Neural cell (in vitro differentiated cells): Measurements from ENCODE around the gene SNTA1. TPM values are rescaled to one million over a fixed set of nuclear protein-coding genes. Genes with fewer than 3 reads are reported as not detected.

Experiments used
- H2AFZ ChIP-seq: fragments of 200-600, 300-800 bp; sonication (generic), shearing (Covaris generic); 2 replicates; pipeline ENCODE4 v1.6.0; 2014; ENCODE audit warnings: low read depth, mild to moderate bottlenecking, antibody characterized with exemption, low read length, moderate library complexity
- H3F3A ChIP-seq: fragments of 200-600 bp; shearing (Covaris generic); 2 replicates; pipeline ENCODE4 v1.6.1; 2016; ENCODE audit warnings: mild to moderate bottlenecking, moderate library complexity, mixed read lengths, antibody characterized with exemption, low read length; ENCODE audit not compliant: insufficient read depth, poor library complexity, severe bottlenecking
- H3K27ac ChIP-seq: fragments of 200-600, 300-800 bp; sonication (generic), shearing (Covaris generic); 2 replicates; pipeline ENCODE4 v1.5.1; 2014; ENCODE audit warnings: mild to moderate bottlenecking, low read length, moderate library complexity
- H3K27me3 ChIP-seq: fragments of 300-800, 200-600 bp; sonication (generic), shearing (Covaris generic); 2 replicates; pipeline ENCODE4 v1.6.0; 2014; ENCODE audit warnings: mild to moderate bottlenecking, low read depth, low read length, moderate library complexity; ENCODE audit not compliant: insufficient read depth
- H3K36me3 ChIP-seq: fragments of 300-800, 200-600 bp; sonication (generic), shearing (Covaris generic); 2 replicates; pipeline ENCODE4 v1.5.1; 2014; ENCODE audit warnings: mild to moderate bottlenecking, antibody characterized with exemption, low read length, moderate library complexity; ENCODE audit not compliant: insufficient read depth
- H3K4me2 ChIP-seq: fragments of 300-800, 200-600 bp; sonication (generic), shearing (Covaris generic); 2 replicates; pipeline ENCODE4 v1.6.0; 2014; ENCODE audit warnings: mild to moderate bottlenecking, low read length
- H3K4me3 ChIP-seq: fragments of 300-800, 200-600 bp; sonication (generic), shearing (Covaris generic); 2 replicates; pipeline ENCODE4 v1.5.1; 2014; ENCODE audit warnings: mild to moderate bottlenecking, low read length, moderate library complexity
- H3K79me2 ChIP-seq: fragments of 200-600 bp; shearing (Covaris generic); replicated peaks from 2 replicates; pipeline ENCODE4 v1.6.0; 2014; ENCODE audit warnings: mild to moderate bottlenecking, low read length, moderate library complexity; ENCODE audit not compliant: insufficient read depth
- H3K9ac ChIP-seq: fragments of 300-800, 200-600 bp; sonication (generic), shearing (Covaris generic); 2 replicates; pipeline ENCODE4 v1.6.1; 2016; ENCODE audit warnings: mild to moderate bottlenecking, low read length, mixed read lengths
- H3K9me2 ChIP-seq: fragments of 200-600 bp; shearing (Covaris generic); 2 replicates; pipeline ENCODE4 v1.6.1; 2016; ENCODE audit warnings: mild to moderate bottlenecking, low read length, mixed read lengths; ENCODE audit not compliant: insufficient read depth
- H3K9me3 ChIP-seq: fragments of 200-600, 300-800 bp; sonication (generic), shearing (Covaris generic); 2 replicates; pipeline ENCODE4 v1.6.1; 2016; ENCODE audit warnings: mild to moderate bottlenecking, mixed run types, low read length, moderate library complexity, mixed read lengths
- H4K20me1 ChIP-seq: fragments of 200-600 bp; shearing (Covaris generic); 2 replicates; pipeline ENCODE4 v1.6.1; 2016; ENCODE audit warnings: mild to moderate bottlenecking, mixed run types; ENCODE audit not compliant: insufficient read depth
- EP300 ChIP-seq: fragments of 450-650 bp; conservative IDR thresholded peaks from 2 replicates; pipeline ENCODE4 v1.6.1; 2014; ENCODE audit warnings: antibody characterized with exemption, mild to moderate bottlenecking, moderate library complexity; ENCODE audit not compliant: poor library complexity, severe bottlenecking
- EZH2 ChIP-seq: fragments of 200-600, 300-800 bp; shearing (Covaris generic), sonication (generic); IDR thresholded peaks from 2 replicates; pipeline ENCODE4 v1.6.1; 2014; ENCODE audit warnings: antibody characterized with exemption, low read length, borderline replicate concordance, mild to moderate bottlenecking; ENCODE audit not compliant: insufficient read depth, poor library complexity, severe bottlenecking
- MXI1 ChIP-seq: fragments of 450-650 bp; conservative IDR thresholded peaks from 2 replicates; pipeline ENCODE4 v1.6.1; 2014; ENCODE audit warnings: antibody characterized with exemption, mild to moderate bottlenecking; ENCODE audit not compliant: poor library complexity, severe bottlenecking
- POLR2AphosphoS5 ChIP-seq: IDR thresholded peaks from 2 replicates; pipeline ENCODE4 v1.6.1; 2012
- RAD21 ChIP-seq: fragments of 450-650 bp; conservative IDR thresholded peaks from 2 replicates; pipeline ENCODE4 v1.6.1; 2014; ENCODE audit warnings: antibody characterized with exemption, mild to moderate bottlenecking, moderate library complexity
- TAF1 ChIP-seq: IDR thresholded peaks from 2 replicates; pipeline ENCODE4 v1.6.1; 2012; ENCODE audit warnings: low read depth
- polyA plus RNA-seq: library from polyadenylated mRNA; depleted of rRNA; stranded (reverse); fragments of >200 nt; gene quantifications from 2 replicates; pipeline ENCODE4 v1.2.3, GENCODE V29; 2014
- TF ChIP-seq, protein P1 (sequence below): IDR thresholded peaks from 2 replicates; pipeline ENCODE4 v1.6.1; 2012; ENCODE audit warnings: borderline replicate concordance
- TF ChIP-seq, protein P2 (sequence below): fragments of 450-650 bp; IDR thresholded peaks from 2 replicates; pipeline ENCODE4 v1.5.1; 2014; ENCODE audit warnings: antibody characterized with exemption, mild to moderate bottlenecking, moderate library complexity; ENCODE audit not compliant: poor library complexity, severe bottlenecking

Gene SNTA1
- polyA plus RNA-seq, 1 donor from 2014 or later = 7.2 TPM

DNA sequence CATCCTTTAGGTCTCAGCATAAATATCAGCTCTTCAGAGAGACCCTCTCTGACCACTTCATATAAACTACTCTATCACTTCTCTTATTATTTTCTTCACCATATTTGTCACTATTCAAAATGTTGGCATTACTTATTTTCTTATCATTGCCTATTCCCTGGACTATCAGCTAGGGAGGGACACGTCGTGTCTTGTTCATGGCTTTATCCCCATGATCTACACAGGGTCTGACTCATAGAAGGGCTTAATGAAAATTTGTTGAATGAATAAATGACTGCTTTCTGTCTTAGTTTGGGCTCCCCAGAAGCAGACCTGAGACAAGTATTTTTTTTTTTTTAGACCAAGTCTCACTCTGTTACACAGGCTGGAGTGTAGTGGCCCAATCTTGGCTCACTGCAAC is 39.3 kb downstream of the SNTA1 start:
- Histone ChIP-seq H3K4me3 (no peak overlapping the region), H2AFZ (no peak overlapping the region), H3F3A (no peaks in the 10 kb centered on the region), H3K27ac (no peak overlapping the region), H3K36me3 (no peaks in the 10 kb centered on the region), H3K4me2 (no peak overlapping the region), H3K9me2 (no peaks in the 10 kb centered on the region), H3K9ac (no peak overlapping the region), H3K27me3 (no peaks in the 10 kb centered on the region), H3K9me3 (no peaks in the 10 kb centered on the region), H4K20me1 (no peaks in the 10 kb centered on the region), H3K79me2 (peaks cover 22% of the 10 kb centered on the region)
- TF ChIP-seq, protein P1, sequence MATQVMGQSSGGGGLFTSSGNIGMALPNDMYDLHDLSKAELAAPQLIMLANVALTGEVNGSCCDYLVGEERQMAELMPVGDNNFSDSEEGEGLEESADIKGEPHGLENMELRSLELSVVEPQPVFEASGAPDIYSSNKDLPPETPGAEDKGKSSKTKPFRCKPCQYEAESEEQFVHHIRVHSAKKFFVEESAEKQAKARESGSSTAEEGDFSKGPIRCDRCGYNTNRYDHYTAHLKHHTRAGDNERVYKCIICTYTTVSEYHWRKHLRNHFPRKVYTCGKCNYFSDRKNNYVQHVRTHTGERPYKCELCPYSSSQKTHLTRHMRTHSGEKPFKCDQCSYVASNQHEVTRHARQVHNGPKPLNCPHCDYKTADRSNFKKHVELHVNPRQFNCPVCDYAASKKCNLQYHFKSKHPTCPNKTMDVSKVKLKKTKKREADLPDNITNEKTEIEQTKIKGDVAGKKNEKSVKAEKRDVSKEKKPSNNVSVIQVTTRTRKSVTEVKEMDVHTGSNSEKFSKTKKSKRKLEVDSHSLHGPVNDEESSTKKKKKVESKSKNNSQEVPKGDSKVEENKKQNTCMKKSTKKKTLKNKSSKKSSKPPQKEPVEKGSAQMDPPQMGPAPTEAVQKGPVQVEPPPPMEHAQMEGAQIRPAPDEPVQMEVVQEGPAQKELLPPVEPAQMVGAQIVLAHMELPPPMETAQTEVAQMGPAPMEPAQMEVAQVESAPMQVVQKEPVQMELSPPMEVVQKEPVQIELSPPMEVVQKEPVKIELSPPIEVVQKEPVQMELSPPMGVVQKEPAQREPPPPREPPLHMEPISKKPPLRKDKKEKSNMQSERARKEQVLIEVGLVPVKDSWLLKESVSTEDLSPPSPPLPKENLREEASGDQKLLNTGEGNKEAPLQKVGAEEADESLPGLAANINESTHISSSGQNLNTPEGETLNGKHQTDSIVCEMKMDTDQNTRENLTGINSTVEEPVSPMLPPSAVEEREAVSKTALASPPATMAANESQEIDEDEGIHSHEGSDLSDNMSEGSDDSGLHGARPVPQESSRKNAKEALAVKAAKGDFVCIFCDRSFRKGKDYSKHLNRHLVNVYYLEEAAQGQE = no peak

DNA sequence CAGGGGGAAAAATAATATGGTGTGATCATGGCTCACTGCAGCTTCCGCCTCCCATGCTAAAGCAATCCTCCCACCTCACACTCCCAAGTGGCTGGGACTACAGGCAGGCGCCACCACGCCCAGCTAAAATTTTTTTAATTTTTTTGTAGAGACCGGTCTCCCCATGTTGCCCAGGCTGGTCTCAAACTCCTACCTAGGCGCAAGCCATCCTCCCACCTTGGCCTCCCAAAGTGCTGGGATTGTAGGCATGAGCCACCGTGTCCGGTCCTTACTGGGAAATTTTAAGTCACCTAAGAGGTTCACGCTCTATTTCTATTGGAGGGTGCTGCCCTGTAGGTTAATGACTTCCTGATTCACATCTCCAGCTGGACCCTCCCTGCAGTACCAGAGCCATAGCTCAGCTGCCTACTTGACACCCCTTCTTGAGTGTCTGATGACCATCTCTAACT is 41.6 kb downstream of the SNTA1 start:
- H3K9me3 ChIP-seq = no peaks in the 10 kb centered on the region
- H3F3A ChIP-seq = no peaks in the 10 kb centered on the region
- peak overlapping the region; percentile 83 for H2AFZ ChIP-seq
- no peak overlapping the region for H3K27ac ChIP-seq
- peaks cover 30% of the 10 kb centered on the region for H3K79me2 ChIP-seq
- H3K9me2 ChIP-seq = no peaks in the 10 kb centered on the region
- no peaks in the 10 kb centered on the region for H3K36me3 ChIP-seq
- peak overlapping the region; percentile 81 for H3K4me2 ChIP-seq
- H3K27me3 ChIP-seq = no peaks in the 10 kb centered on the region
- TF ChIP-seq MXI1 = no peak
- no peak for TF ChIP-seq EZH2
- TF ChIP-seq TAF1 = no peak
- no peak for TF ChIP-seq EP300
- no peak for TF ChIP-seq RAD21
- TF ChIP-seq, protein P2, sequence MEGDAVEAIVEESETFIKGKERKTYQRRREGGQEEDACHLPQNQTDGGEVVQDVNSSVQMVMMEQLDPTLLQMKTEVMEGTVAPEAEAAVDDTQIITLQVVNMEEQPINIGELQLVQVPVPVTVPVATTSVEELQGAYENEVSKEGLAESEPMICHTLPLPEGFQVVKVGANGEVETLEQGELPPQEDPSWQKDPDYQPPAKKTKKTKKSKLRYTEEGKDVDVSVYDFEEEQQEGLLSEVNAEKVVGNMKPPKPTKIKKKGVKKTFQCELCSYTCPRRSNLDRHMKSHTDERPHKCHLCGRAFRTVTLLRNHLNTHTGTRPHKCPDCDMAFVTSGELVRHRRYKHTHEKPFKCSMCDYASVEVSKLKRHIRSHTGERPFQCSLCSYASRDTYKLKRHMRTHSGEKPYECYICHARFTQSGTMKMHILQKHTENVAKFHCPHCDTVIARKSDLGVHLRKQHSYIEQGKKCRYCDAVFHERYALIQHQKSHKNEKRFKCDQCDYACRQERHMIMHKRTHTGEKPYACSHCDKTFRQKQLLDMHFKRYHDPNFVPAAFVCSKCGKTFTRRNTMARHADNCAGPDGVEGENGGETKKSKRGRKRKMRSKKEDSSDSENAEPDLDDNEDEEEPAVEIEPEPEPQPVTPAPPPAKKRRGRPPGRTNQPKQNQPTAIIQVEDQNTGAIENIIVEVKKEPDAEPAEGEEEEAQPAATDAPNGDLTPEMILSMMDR = no peak
- TF ChIP-seq, protein P1 = no peak
- TF ChIP-seq POLR2AphosphoS5 = no peak
- H4K20me1 ChIP-seq = no peaks in the 10 kb centered on the region
- peak overlapping the region; percentile 74 for H3K4me3 ChIP-seq
- H3K9ac ChIP-seq = peak overlapping the region; percentile 66
